OCI-M2 (cell line): ENCODE data around the gene TK1.

Source experiments
- DNase-seq: peaks from one replicate; lab custom pipeline; 2025; ENCODE audit not compliant: unreplicated experiment; lab: John Stamatoyannopoulos, UW

The TK1 gene

DNA sequence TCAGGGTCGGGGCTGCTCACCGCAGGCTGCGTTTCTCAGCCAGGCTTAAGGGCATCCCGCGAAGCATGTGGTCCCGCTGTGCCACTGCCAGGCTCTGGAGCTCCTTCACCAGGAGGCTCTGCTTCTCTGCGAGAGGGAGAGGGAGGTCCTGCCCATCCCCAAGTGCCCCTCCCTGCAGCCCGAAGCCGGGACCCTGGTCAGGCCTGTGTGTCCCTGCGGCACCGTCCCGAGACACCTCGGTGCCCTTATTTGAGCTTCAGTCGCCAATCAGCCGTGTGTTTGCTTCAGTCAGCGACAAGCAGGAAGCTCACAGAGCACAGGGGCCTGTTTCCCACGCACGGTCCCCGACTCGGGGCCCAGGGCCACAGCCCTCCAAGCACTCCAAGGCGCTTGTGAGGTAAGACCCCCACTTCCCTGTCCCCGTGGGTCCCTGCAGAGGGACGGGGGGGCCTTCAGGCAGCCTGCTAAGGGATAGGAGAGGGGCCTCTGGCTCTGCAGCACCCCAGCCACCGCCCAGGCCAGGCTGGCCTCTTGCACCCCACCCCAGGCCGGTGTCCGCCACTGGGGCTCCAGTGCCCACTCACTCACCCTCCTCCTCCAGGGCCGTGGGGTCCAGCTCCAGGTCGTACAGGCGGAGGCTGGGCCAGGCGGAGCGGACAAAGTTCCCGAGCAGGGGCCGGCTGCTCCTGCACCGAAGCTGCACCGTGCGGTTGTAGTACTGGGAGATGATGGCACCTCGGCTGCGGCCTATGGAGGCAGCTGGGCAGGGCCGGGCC lies 61.5 kb downstream of the TK1 start:
- no peak for DNase-seq

DNA sequence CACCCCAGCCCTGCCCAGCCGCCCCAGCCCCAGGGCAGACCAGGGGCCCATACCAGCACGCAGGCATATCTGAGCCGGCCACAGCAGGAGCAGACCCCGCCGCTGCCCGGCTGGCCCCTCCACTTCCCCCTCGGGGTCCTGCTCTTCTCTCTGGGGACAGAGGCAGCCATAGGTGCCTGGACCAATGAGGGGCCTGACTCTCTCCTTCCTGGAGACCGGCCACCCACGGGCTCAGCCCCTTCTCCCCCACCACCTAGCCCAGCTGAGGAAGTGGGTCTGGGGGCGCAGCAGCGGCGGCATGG lies 62.1 kb downstream of the TK1 start:
- DNase-seq: no peak
